ENCODE data around the gene TTC9B. TPM values are rescaled to one million over a fixed set of nuclear protein-coding genes. Genes with fewer than 3 reads are reported as not detected.

The TTC9B gene
- total RNA-seq, 8 experiments from 2014 or later: 0.45 to 25.6 (median 13.5) TPM

Other genes starting within 250 kb of the TTC9B start
- 100 to 1,000 TPM in 6 of 8 experiments, 10 to 100 TPM in 2; 86.5 to 155 (median 127) TPM for gene PSMC4, start 247.2 kb downstream of the TTC9B start, total RNA-seq
- 1 to 10 TPM; 3.7 to 7.9 (median 5.5) TPM for gene ZNF546, start 221.3 kb downstream of the TTC9B start, total RNA-seq
- 10 to 100 TPM; 12.0 to 47.1 (median 22.2) TPM for gene ZNF780B, start 162.2 kb downstream of the TTC9B start, total RNA-seq
- 10 to 100 TPM; 13.8 to 23.8 (median 15.8) TPM for gene ZNF780A, start 127.4 kb downstream of the TTC9B start, total RNA-seq
- 10 to 100 TPM in 6 of 8 experiments, 1 to 10 TPM in 2; 4.4 to 22.2 (median 15.9) TPM for gene MAP3K10, start 27.0 kb downstream of the TTC9B start, total RNA-seq
- under 1 TPM in 6 of 8 experiments, not detected in 2; 0.16 to 0.81 (median 0.30) TPM for gene CCNP, start 8.3 kb upstream of the TTC9B start, total RNA-seq
- 100 to 1,000 TPM in 2 of 8 experiments, 10 to 100 TPM in 6; 21.0 to 141 (median 44.0) TPM for gene AKT2, start 67.0 kb upstream of the TTC9B start, total RNA-seq
- gene C19orf47, start 130.0 kb upstream of the TTC9B start, total RNA-seq: 10 to 100 TPM in 7 of 8 experiments, 1 to 10 TPM in 1; 9.8 to 16.7 (median 13.3) TPM
- gene PLD3, start 130.3 kb upstream of the TTC9B start, total RNA-seq: 100 to 1,000 TPM; 119 to 604 (median 360) TPM
- gene HIPK4, start 171.8 kb upstream of the TTC9B start, total RNA-seq: under 1 TPM in 7 of 8 experiments, not detected in 1; 0.07 to 0.52 (median 0.25) TPM
- 1 to 10 TPM in 6 of 8 experiments, under 1 TPM in 2; 0.71 to 4.1 (median 1.3) TPM for gene PRX, start 195.0 kb upstream of the TTC9B start, total RNA-seq
- gene SERTAD1, start 207.6 kb upstream of the TTC9B start, total RNA-seq: 10 to 100 TPM in 2 of 8 experiments, 1 to 10 TPM in 6; 2.6 to 14.8 (median 3.5) TPM
- 10 to 100 TPM; 11.2 to 28.6 (median 18.2) TPM for gene SERTAD3, start 226.0 kb upstream of the TTC9B start, total RNA-seq
- gene BLVRB, start 247.4 kb upstream of the TTC9B start, total RNA-seq: 100 to 1,000 TPM in 1 of 8 experiments, 10 to 100 TPM in 6, 1 to 10 TPM in 1; 7.7 to 144 (median 48.3) TPM
- 10 to 100 TPM in 1 of 8 experiments, 1 to 10 TPM in 6, under 1 TPM in 1; 0.56 to 10.1 (median 3.0) TPM for gene SPTBN4, start 248.6 kb upstream of the TTC9B start, total RNA-seq